Activated naive CD8-positive, alpha-beta T cell treated with anti-CD3 and anti-CD28 coated beads, Interleukin-2, amount 50 U/mL, for 16 hours (primary cell): ENCODE results near the gene HERPUD1.
"Not testable (repeated sequence)": the region's sequence is repeated elsewhere in the genome, so short reads cannot be mapped to it uniquely, and the experiment has no call there.

Source experiments
- DNase-seq: peaks from one replicate; pipeline ENCODE4 v3.0.0-alpha.2; 2020; ENCODE audit warnings: low read depth, low spot score

HERPUD1 gene

GRCh38 chr16:56931892-56932720 lies at the start of gene HERPUD1:
Gene HERPUD1 (plus strand): TSS chr16:56932142. CDS start chr16:56932245, 103 bp downstream.
- peak; percentile 98 for DNase-seq

- DNase-seq: no peak
Observed at GRCh38 chr16:56883586-56883985, 48.4 kb upstream of the HERPUD1 start.

GRCh38 chr16:56884026-56884582 lies 47.8 kb upstream of the HERPUD1 start:
- DNase-seq: no peak

- DNase-seq: not testable (repeated sequence)
Observed at GRCh38 chr16:56884929-56885328, 47.0 kb upstream of the HERPUD1 start.

- DNase-seq: no peak
Observed at GRCh38 chr16:56885446-56886162, 46.3 kb upstream of the HERPUD1 start.

GRCh38 chr16:56886296-56886695 lies 45.6 kb upstream of the HERPUD1 start:
- DNase-seq: no peak

GRCh38 chr16:56886826-56887225 lies 45.1 kb upstream of the HERPUD1 start:
- no peak for DNase-seq

GRCh38 chr16:56888806-56889205 lies 43.1 kb upstream of the HERPUD1 start:
- DNase-seq: no peak

- no peak for DNase-seq
Observed at GRCh38 chr16:56889206-56889605, 42.7 kb upstream of the HERPUD1 start.

GRCh38 chr16:56891685-56892084 lies 40.3 kb upstream of the HERPUD1 start:
- DNase-seq: no peak

- no peak for DNase-seq
Observed at GRCh38 chr16:56892705-56893104, 39.2 kb upstream of the HERPUD1 start.

GRCh38 chr16:56894331-56894917 lies 37.5 kb upstream of the HERPUD1 start:
- DNase-seq: no peak

GRCh38 chr16:56895813-56896212 lies 36.1 kb upstream of the HERPUD1 start:
- no peak for DNase-seq

GRCh38 chr16:56896244-56896643 lies 35.7 kb upstream of the HERPUD1 start:
- DNase-seq: no peak

- DNase-seq: no peak
Observed at GRCh38 chr16:56897026-56897799, 34.7 kb upstream of the HERPUD1 start.

GRCh38 chr16:56898847-56899246 lies 33.1 kb upstream of the HERPUD1 start:
- DNase-seq: no peak

GRCh38 chr16:56903866-56904265 lies 28.1 kb upstream of the HERPUD1 start:
- no peak for DNase-seq

GRCh38 chr16:56907401-56907800 lies 24.5 kb upstream of the HERPUD1 start:
- no peak for DNase-seq

- DNase-seq: no peak
Observed at GRCh38 chr16:56909527-56909979, 22.4 kb upstream of the HERPUD1 start.

- no peak for DNase-seq
Observed at GRCh38 chr16:56910112-56910511, 21.8 kb upstream of the HERPUD1 start.
